HK-2 (cell line): ENCODE data around the gene ASPG.

ENCODE experiments used
- DNase-seq: peaks from one replicate; pipeline ENCODE4 v3.0.0-alpha.2; 2018; ENCODE audit not compliant: unreplicated experiment

ASPG gene

DNA sequence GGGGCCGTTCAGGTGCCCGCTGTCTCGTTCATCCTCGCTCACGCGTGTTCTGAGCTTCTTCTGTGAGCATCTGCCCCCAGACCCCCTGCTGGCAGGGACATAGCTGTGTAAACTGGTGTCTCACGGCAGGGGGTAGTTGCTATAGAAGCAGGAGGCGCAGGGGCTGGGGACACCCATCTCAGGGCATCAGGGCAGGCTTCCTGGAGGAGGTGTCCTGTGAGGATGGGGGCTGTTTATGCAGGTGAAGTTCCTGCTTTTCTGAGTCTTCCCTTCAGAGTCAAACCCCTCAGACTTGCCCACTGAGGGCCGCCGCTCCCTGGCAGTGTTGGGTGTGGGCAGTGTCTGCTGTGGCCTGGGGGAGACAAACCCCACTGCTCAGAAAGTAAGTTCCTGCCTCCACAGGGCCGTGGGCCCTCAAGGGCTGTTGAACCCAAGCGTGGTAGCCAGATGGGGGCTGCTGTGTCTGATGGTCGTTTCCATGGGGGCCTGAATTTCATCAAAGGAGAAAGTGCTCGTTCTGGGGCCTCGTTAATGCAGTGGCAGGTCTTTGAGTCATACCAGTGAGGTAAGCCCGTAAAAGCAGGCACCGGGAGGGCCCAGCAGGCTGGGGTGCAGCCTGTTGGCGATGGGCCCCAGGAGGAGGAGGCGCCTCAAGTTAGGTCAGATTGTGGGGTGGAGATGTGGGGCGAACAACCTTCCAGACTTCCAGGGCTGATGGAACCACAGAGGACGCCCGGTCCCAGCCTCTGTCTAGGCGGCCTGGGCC lies 76.3 kb downstream of the ASPG start:
- no peak for DNase-seq

DNA sequence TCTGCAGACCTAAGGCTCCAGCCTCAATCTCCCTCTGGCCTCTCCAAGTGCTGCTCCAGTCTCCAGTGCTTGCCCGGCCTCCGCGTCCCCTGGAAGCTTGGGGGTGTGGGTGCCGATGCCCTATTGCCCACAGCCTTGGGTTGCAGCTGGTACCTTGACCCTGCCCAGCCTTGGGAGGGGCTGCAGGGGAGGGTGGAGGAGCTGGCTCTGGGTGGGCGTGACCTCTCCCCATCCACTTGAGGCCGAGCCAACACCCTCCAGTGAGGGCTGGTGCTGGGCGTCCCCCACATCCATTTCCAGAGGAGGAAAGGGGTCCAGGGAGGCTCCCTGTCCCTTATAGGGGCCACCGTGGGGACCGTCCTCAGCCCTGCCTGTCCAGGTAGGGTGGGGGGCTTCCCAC lies 77.0 kb downstream of the ASPG start:
- no peak for DNase-seq

DNA sequence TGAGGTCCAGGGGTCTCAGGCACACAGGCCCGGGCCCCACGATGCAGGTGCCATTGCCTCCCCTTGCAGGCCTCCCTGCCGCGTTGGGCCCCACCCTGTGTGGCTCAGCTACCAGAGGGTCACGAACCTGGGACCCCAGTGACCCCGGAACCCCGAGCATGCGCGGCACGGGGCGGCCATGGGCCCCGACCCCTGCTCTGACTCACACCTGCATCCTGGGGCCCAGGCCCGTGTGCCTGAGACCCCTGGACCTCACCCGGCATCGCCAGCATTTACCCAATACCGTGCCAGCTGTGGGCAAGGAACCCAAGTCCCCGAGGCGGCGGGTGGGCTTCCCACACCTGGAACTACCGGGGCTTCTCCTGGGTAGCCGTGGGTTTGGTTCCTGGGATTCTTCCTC lies 78.0 kb downstream of the ASPG start:
- no peak for DNase-seq

DNA sequence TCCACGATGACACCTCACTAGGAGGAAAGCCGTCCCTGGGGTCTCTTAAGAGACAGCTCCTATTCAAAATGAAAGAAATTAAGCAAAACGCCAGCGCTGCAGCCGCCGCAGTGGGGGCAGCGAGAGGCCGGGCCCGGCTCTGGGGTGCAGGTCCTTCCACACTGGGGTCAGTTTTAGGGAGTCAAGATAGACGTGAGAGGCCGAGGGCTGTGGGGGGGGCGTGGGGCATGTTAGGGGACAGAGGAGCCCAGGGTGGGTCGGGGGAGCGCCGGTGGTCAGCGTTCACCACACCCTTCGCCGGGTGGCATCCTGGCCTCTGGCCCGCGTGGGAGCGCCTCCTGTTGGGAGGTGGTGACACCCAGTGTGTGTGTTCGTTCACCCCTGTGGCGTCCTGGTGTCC lies 78.5 kb downstream of the ASPG start:
- DNase-seq: no peak

DNA sequence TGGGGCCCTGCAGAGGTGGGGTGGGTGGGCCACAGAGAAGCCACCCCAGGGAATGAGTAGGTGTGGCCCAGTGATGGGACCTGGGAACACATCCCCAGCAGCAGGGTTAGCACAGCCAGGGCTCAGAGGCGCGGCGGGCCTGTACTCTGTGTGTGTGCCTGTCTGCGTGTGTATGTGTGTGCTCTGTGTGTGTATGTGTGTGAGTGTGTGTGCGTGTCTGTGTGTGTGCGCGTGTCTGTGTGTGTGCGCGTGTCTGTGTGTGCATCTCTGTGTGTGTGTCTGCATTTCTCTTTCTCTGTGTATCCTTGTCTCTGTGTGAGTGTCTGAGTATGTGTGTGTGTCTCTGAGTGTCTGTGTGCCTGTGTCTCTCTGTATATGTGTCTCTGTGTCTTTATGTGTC lies 79.0 kb downstream of the ASPG start:
- DNase-seq: no peak
